HEK293 (cell line): Measurements from ENCODE around the gene C6orf89.

Experiments
- CTCF ChIA-PET: fragments of 350-600 bp; formaldehyde crosslinking; extraction: SDS; loops from one replicate; lab custom pipeline; 2021; ENCODE audit warnings: antibody characterized with exemption; lab: Yijun Ruan, JAX
- POLR2A ChIA-PET: fragments of 300-600 bp; formaldehyde crosslinking; extraction: SDS; loops from one replicate; lab custom pipeline; 2020; ENCODE audit warnings: antibody characterized with exemption, inconsistent platforms; lab: Yijun Ruan, JAX
- H3K27ac ChIP-seq: fragments of 200-500 bp; sonication (Bioruptor generic); 2 replicates; pipeline ENCODE4 v1.5.1; 2014; ENCODE audit warnings: low read depth, low read length, control low read depth, inconsistent platforms; ENCODE audit errors: extremely low read depth
- H3K36me3 ChIP-seq, 2 experiments: fragments of 200-500 bp in 1 of 2; sonication (Bioruptor generic) in 1 of 2; 1 replicate in 1 of 2; 2 replicates in 1 of 2; pipeline ENCODE4 v1.5.1; 2014 to 2017; ENCODE audit warnings: inconsistent platforms in 2 of 2, low read length in 2 of 2; ENCODE audit not compliant: control insufficient read depth in 2 of 2, insufficient read depth in 1 of 2
- H3K4me1 ChIP-seq: fragments of 200-500 bp; sonication (Bioruptor generic); 2 replicates; pipeline ENCODE4 v1.5.1; 2014; ENCODE audit warnings: mild to moderate bottlenecking, low read length, inconsistent platforms; ENCODE audit not compliant: control insufficient read depth, insufficient read depth
- H3K4me3 ChIP-seq: 2 replicates; pipeline ENCODE4 v1.5.1; 2011; ENCODE audit warnings: low read depth, mild to moderate bottlenecking, control low read depth, low read length, moderate library complexity
- H3K9me3 ChIP-seq: fragments of 200-500 bp; sonication (Bioruptor generic); 2 replicates; pipeline ENCODE4 v1.5.1; 2014; ENCODE audit warnings: low read depth, low read length, inconsistent platforms; ENCODE audit not compliant: control insufficient read depth, insufficient read depth
- HOXA7 ChIP-seq: sonication (generic); formaldehyde crosslinking; IDR thresholded peaks from 2 replicates; pipeline ENCODE4 v1.8.1; 2022; ENCODE audit warnings: missing genetic modification reagents, borderline replicate concordance
- SALL2 ChIP-seq: fragments of 450-650 bp; formaldehyde crosslinking; IDR thresholded peaks from 2 replicates; pipeline ENCODE4 v1.5.0; 2017; ENCODE audit warnings: missing biosample characterization, mild to moderate bottlenecking, missing genetic modification characterization, borderline replicate concordance
- SCRT2 ChIP-seq: fragments of 450-650 bp; formaldehyde crosslinking; IDR thresholded peaks from 2 replicates; pipeline ENCODE4 v1.5.1; 2016; ENCODE audit warnings: missing biosample characterization, missing genetic modification characterization
- YY1 ChIP-seq: fragments of 450-650 bp; formaldehyde crosslinking; IDR thresholded peaks from 2 replicates; pipeline ENCODE4 v1.5.1; 2018; ENCODE audit warnings: missing biosample characterization, missing genetic modification characterization
- ZBTB49 ChIP-seq: fragments of 450-650 bp; formaldehyde crosslinking; IDR thresholded peaks from 2 replicates; pipeline ENCODE4 v1.5.1; 2016; ENCODE audit warnings: missing biosample characterization, missing genetic modification characterization, low read depth
- ZNF140 ChIP-seq: fragments of 450-650 bp; formaldehyde crosslinking; IDR thresholded peaks from 2 replicates; pipeline ENCODE4 v1.5.1; 2016; ENCODE audit warnings: missing biosample characterization, missing genetic modification characterization
- ZNF155 ChIP-seq: fragments of 450-650 bp; formaldehyde crosslinking; IDR thresholded peaks from 2 replicates; pipeline ENCODE4 v1.5.1; 2016; ENCODE audit warnings: missing biosample characterization, missing genetic modification characterization
- ZNF16 ChIP-seq: fragments of 450-650 bp; formaldehyde crosslinking; IDR thresholded peaks from 2 replicates; pipeline ENCODE4 v1.5.1; 2016; ENCODE audit warnings: low read depth, missing biosample characterization, missing genetic modification characterization
- ZNF248 ChIP-seq: fragments of 450-650 bp; formaldehyde crosslinking; IDR thresholded peaks from 2 replicates; pipeline ENCODE4 v1.5.1; 2017; ENCODE audit warnings: missing biosample characterization, missing genetic modification characterization
- ZNF521 ChIP-seq: fragments of 450-650 bp; formaldehyde crosslinking; IDR thresholded peaks from 2 replicates; pipeline ENCODE4 v1.5.1; 2017; ENCODE audit warnings: missing biosample characterization, mild to moderate bottlenecking, missing genetic modification characterization
- ZNF561 ChIP-seq: fragments of 450-650 bp; IDR thresholded peaks from 2 replicates; pipeline ENCODE4 v1.5.1; 2018; ENCODE audit warnings: missing biosample characterization, missing genetic modification characterization, borderline replicate concordance
- ZNF571 ChIP-seq: fragments of 450-650 bp; formaldehyde crosslinking; IDR thresholded peaks from 2 replicates; pipeline ENCODE4 v1.5.0; 2017; ENCODE audit warnings: missing biosample characterization, missing genetic modification characterization
- ZNF660 ChIP-seq: fragments of 450-650 bp; IDR thresholded peaks from 2 replicates; pipeline ENCODE4 v1.5.1; 2018; ENCODE audit warnings: missing biosample characterization, mild to moderate bottlenecking, missing genetic modification characterization
- ZNF776 ChIP-seq: fragments of 450-650 bp; formaldehyde crosslinking; IDR thresholded peaks from 2 replicates; pipeline ENCODE4 v1.5.0; 2017; ENCODE audit warnings: missing biosample characterization, missing genetic modification characterization, borderline replicate concordance
- ZNF843 ChIP-seq: fragments of 450-650 bp; formaldehyde crosslinking; IDR thresholded peaks from 2 replicates; pipeline ENCODE4 v1.5.1; 2016; ENCODE audit warnings: missing biosample characterization, missing genetic modification characterization
- ZSCAN23 ChIP-seq: fragments of 450-650 bp; formaldehyde crosslinking; IDR thresholded peaks from 2 replicates; pipeline ENCODE4 v1.5.1; 2016; ENCODE audit warnings: missing biosample characterization, missing genetic modification characterization
- TF ChIP-seq, protein P1 (sequence below): fragments of 450-650 bp; formaldehyde crosslinking; IDR thresholded peaks from 2 replicates; pipeline ENCODE4 v1.5.1; 2016; ENCODE audit warnings: missing biosample characterization, missing genetic modification characterization
- TF ChIP-seq, protein P2 (sequence below): fragments of 450-650 bp; formaldehyde crosslinking; IDR thresholded peaks from 2 replicates; pipeline ENCODE4 v1.5.1; 2016; ENCODE audit warnings: missing biosample characterization, missing genetic modification characterization
- TF ChIP-seq, protein P3 (sequence below): fragments of 450-650 bp; formaldehyde crosslinking; optimal IDR thresholded peaks from 2 replicates; pipeline ENCODE3; 2016; ENCODE audit warnings: missing biosample characterization, mild to moderate bottlenecking, missing genetic modification characterization
- TF ChIP-seq, protein P4 (sequence below): fragments of 450-650 bp; formaldehyde crosslinking; IDR thresholded peaks from 2 replicates; pipeline ENCODE4 v1.5.0; 2017; ENCODE audit warnings: missing biosample characterization, missing genetic modification characterization, borderline replicate concordance

Gene C6orf89

DNA sequence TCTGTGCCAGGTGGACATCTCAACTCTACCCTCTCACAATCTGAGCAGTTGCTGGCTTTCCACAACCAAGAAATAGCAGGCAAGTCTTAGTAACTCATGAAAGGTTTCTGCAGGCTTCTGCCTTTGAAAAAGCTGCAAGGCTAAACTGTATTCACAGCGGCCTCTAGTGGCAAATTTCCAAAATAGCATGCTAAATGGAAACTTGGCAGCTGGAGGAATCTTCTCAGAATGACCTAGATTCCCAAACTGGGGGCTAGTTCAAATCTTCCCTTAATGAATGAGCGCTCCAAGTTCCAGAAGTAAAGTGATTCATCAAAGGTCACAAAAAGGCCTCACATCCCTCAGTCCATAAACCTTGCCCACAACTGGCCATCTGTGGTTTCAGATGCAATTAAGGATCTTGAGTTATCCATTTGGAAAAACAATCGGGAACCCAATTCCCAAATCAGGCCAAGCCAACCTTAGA lies 34.6 kb upstream of the C6orf89 start (continued):
- TF ChIP-seq, protein P1, sequence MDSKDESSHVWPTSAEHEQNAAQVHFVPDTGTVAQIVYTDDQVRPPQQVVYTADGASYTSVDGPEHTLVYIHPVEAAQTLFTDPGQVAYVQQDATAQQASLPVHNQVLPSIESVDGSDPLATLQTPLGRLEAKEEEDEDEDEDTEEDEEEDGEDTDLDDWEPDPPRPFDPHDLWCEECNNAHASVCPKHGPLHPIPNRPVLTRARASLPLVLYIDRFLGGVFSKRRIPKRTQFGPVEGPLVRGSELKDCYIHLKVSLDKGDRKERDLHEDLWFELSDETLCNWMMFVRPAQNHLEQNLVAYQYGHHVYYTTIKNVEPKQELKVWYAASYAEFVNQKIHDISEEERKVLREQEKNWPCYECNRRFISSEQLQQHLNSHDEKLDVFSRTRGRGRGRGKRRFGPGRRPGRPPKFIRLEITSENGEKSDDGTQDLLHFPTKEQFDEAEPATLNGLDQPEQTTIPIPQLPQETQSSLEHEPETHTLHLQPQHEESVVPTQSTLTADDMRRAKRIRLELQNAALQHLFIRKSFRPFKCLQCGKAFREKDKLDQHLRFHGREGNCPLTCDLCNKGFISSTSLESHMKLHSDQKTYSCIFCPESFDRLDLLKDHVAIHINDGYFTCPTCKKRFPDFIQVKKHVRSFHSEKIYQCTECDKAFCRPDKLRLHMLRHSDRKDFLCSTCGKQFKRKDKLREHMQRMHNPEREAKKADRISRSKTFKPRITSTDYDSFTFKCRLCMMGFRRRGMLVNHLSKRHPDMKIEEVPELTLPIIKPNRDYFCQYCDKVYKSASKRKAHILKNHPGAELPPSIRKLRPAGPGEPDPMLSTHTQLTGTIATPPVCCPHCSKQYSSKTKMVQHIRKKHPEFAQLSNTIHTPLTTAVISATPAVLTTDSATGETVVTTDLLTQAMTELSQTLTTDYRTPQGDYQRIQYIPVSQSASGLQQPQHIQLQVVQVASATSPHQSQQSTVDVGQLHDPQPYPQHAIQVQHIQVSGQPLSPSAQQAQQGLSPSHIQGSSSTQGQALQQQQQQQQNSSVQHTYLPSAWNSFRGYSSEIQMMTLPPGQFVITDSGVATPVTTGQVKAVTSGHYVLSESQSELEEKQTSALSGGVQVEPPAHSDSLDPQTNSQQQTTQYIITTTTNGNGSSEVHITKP (tag by site-specific recombination): no peak
- peak; percentile 69 for TF ChIP-seq ZNF660 (tag by site-specific recombination)
- TF ChIP-seq, protein P2, sequence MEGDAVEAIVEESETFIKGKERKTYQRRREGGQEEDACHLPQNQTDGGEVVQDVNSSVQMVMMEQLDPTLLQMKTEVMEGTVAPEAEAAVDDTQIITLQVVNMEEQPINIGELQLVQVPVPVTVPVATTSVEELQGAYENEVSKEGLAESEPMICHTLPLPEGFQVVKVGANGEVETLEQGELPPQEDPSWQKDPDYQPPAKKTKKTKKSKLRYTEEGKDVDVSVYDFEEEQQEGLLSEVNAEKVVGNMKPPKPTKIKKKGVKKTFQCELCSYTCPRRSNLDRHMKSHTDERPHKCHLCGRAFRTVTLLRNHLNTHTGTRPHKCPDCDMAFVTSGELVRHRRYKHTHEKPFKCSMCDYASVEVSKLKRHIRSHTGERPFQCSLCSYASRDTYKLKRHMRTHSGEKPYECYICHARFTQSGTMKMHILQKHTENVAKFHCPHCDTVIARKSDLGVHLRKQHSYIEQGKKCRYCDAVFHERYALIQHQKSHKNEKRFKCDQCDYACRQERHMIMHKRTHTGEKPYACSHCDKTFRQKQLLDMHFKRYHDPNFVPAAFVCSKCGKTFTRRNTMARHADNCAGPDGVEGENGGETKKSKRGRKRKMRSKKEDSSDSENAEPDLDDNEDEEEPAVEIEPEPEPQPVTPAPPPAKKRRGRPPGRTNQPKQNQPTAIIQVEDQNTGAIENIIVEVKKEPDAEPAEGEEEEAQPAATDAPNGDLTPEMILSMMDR (tag by site-specific recombination): peak; percentile 40; the same call in 1 of the 2 replicates
- TF ChIP-seq, all 188 proteins: peak for 5

GRCh38 chr6:36851626-36852025 lies 34.1 kb upstream of the C6orf89 start:
- Histone ChIP-seq H3K27ac (no peak overlapping the region), H3K9me3 (no peaks in the 10 kb centered on the region), H3K36me3 (peaks cover 4 to 49% of the 10 kb centered on the region in 2 experiments; a peak in 2 of 3 replicates), H3K4me1 (no peaks in the 10 kb centered on the region; the same call in 1 of the 2 replicates), H3K4me3 (no peak overlapping the region)
- ChIA-PET POLR2A (interaction anchor here (1.3 to 1.7 kb wide), 2 partner anchors 10 to 11 kb away, joined by 5 to 6 read pairs; no protein-coding TSS in a partner anchor), CTCF (interaction anchor here (0.6 to 11.0 kb wide), 33 partner anchors 9 to 706 kb away, joined by 3 to 298 read pairs (median 8); partner anchors contain the start of genes PI16 and PPIL1)
- TF ChIP-seq ZBTB49 (tag by site-specific recombination): no peak
- TF ChIP-seq, protein P3, sequence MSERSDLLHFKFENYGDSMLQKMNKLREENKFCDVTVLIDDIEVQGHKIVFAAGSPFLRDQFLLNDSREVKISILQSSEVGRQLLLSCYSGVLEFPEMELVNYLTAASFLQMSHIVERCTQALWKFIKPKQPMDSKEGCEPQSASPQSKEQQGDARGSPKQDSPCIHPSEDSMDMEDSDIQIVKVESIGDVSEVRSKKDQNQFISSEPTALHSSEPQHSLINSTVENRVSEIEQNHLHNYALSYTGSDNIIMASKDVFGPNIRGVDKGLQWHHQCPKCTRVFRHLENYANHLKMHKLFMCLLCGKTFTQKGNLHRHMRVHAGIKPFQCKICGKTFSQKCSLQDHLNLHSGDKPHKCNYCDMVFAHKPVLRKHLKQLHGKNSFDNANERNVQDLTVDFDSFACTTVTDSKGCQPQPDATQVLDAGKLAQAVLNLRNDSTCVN (tag by site-specific recombination): no peak
- TF ChIP-seq YY1 (tag by site-specific recombination): no peak
- TF ChIP-seq ZNF140 (tag by site-specific recombination): no peak
- TF ChIP-seq ZSCAN23 (tag by site-specific recombination): no peak
- no peak for TF ChIP-seq ZNF155
- TF ChIP-seq ZNF776 (tag by site-specific recombination): no peak
- TF ChIP-seq SALL2: no peak
- TF ChIP-seq ZNF571: no peak
- TF ChIP-seq ZNF561 (tag by site-specific recombination): no peak
- TF ChIP-seq, protein P4, sequence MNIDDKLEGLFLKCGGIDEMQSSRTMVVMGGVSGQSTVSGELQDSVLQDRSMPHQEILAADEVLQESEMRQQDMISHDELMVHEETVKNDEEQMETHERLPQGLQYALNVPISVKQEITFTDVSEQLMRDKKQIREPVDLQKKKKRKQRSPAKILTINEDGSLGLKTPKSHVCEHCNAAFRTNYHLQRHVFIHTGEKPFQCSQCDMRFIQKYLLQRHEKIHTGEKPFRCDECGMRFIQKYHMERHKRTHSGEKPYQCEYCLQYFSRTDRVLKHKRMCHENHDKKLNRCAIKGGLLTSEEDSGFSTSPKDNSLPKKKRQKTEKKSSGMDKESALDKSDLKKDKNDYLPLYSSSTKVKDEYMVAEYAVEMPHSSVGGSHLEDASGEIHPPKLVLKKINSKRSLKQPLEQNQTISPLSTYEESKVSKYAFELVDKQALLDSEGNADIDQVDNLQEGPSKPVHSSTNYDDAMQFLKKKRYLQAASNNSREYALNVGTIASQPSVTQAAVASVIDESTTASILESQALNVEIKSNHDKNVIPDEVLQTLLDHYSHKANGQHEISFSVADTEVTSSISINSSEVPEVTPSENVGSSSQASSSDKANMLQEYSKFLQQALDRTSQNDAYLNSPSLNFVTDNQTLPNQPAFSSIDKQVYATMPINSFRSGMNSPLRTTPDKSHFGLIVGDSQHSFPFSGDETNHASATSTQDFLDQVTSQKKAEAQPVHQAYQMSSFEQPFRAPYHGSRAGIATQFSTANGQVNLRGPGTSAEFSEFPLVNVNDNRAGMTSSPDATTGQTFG: no peak
- no peak for TF ChIP-seq SCRT2 (tag by site-specific recombination)
- no peak for TF ChIP-seq ZNF248
- TF ChIP-seq ZNF843 (tag by site-specific recombination): no peak
- no peak for TF ChIP-seq ZNF16 (tag by site-specific recombination)
- TF ChIP-seq HOXA7 (CRISPR knock-in tag): no peak
- no peak for TF ChIP-seq ZNF521 (tag by site-specific recombination)
